ENCODE results near the gene CYTL1.
"Not testable (repeated sequence)": the region's sequence is repeated elsewhere in the genome, so short reads cannot be mapped to it uniquely, and the experiment has no call there.

Gene CYTL1

GRCh38 chr4:4996935-4997334 is 22.3 kb downstream of the CYTL1 start:
- DNase-seq (ENCODE audit: low read depth), result not testable (repeated sequence)

DNA sequence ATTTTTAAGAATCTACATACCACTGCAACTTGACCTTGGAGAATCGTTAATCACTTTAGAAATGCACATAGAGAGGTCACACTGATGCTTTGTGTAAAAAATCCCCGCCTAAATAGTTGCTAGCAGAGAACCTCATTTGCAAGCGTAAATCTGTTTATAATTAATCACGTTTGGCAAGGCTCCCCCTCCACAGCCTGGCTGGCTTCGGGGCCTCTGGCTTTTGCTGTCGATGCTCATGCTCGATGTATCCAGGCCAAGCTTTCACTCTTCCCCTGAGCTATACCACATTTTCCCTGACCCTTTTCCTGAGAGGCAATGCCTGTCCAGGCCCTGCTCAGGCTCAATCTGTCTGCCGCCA is 23.4 kb downstream of the CYTL1 start:
- no peak for DNase-seq (ENCODE audit: low read depth)

DNA sequence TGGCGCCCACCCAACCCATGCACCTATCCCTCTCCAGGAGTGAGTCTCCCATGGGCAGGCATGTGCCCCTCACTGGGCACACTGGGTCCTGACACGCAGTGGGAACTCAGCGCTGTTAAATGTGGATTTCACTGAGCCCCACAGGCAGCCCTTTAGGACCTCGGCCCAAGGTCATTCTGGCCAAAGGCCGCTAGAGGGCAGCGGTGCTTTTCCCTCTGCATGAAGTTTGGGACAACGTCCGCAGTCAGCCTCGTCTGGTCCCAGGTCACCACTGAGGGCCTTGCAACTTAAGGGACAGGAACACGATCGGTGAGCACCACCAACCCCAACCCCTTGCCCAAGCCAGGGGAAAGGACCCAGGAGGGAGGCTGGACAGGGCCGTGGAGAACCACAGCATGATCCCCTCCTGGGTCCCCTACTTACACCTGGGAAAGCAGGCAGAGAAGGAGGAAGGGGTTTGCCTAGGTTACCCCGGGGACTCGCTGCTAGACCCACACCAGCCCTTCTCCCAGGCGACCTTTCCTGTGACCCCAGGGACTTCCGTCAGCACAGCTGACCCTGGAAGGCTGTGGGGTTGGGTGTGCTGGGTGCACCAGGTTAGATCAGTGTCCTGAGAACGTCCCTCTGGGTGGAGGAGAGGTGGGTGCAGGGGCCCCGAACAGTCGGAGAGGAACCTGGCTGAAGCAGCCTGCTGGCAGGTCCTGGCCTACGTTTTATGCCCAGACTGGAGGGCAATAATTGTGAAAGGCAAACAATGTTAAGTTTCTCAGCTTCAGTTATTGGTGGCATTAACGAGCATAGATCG is 24.0 kb downstream of the CYTL1 start:
- DNase-seq (ENCODE audit: low read depth), result peak; percentile 24

GRCh38 chr4:4994312-4995097 is 24.8 kb downstream of the CYTL1 start:
- no peak for DNase-seq (ENCODE audit: low read depth)

DNA sequence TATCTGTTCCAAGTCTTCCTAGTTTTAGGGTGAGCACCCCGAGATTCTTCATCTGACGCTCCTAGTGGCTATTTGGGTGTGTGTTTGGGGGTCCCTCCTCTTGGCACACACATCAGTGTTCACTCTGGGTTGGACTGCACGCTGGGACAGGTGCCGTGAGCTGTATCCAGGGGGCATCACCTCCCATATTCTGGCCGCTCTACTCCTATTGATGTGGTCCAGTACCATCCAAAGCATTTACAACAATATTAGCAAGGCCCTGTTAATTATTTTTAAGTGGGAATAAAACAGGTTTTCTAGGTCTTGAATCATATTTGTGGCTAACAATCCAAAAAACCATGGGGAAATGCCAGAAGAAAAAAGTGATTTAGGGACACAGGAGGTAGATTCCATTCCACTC is 26.4 kb downstream of the CYTL1 start:
- no peak for DNase-seq (ENCODE audit: low read depth)

DNA sequence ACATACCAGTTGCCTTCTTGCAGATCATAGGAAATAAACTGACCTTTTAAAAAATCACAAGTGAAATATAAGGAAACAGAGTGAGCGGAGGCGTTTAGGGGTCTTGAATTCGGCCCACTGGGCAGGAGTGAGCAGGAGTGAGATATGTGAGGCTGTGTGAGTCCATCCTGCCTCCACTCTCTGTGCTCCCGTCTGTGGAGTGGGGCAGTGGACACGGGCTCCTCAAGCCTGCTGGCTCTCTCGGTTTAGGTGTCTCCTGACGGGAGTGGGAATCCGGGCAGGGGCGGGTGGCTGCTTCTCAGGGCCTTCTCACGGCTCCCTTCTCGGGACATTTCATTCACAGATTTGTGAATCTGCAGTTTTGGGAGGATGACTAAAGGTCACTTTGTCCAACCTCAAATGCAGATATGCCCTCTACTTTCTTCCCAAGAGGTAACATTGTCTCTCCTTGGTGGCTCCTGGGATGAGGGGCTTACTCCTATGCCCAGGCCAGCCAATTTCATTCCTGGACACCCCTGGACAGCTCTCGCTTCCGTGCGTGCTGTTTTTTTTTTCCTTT is 27.6 kb downstream of the CYTL1 start:
- no peak for DNase-seq (ENCODE audit: low read depth)

DNA sequence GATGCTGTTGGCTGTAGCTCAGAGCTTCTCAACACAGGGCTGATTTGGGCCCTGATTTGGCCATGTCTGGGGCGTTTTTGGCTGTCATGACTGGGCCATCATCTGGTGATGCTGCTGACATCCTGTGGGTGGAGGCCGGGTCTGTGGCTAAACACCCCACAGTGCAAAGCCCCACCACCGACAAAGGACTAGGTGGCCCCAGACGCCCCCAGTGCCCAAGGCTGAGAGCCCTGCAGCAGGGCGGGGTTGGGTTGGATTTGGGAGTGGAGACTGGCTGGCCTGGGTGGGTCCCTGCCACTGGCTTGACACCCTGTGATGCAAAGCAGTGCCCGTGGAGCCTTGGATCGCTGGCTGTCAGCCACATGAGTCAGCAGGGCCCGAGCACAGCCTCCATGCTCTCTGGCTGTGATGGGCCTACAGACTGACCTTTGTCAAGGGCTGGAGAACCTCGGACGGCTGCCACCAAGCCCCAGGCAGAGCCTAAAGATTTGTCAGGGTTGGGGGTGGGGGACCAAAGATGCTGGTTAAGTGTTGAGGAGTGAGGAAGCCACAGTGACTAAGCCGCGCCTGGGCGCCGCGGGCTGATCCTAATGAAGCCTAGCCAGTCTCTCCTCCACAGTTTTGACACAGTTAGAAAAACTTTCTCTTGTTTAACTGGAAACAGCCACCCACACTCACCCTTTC is 28.3 kb downstream of the CYTL1 start:
- no peak for DNase-seq (ENCODE audit: low read depth)

- DNase-seq (ENCODE audit: low read depth), result no peak
These were observed 28.9 kb downstream of the CYTL1 start for GRCh38 chr4:4990329-4990728.

GRCh38 chr4:4989083-4989622 is 30.1 kb downstream of the CYTL1 start:
- DNase-seq (ENCODE audit: low read depth), result no peak

- no peak for DNase-seq (ENCODE audit: low read depth)
These were observed 31.6 kb downstream of the CYTL1 start for GRCh38 chr4:4987656-4988055.

- no peak for DNase-seq (ENCODE audit: low read depth)
These were observed 32.4 kb downstream of the CYTL1 start for GRCh38 chr4:4986841-4987240.

DNA sequence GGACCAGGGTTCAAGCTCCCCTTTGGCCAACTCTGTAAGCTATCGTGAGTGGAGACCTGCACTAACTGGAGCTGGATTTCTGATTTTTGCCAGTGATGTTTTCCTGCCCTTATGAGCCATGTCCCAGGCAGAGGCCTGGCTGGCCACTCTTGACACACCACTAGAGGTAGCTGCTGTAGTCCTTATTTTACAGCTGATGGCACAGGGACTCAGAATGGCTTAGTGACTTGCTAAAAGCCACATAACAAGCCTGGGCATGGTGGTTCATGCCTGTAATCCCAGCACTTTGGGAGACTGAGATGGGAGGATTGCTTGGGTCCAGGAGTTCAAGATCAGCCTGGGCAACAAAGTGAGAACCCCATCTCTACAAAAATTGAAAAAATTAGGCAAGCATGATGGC is 33.4 kb downstream of the CYTL1 start:
- no peak for DNase-seq (ENCODE audit: low read depth)

DNA sequence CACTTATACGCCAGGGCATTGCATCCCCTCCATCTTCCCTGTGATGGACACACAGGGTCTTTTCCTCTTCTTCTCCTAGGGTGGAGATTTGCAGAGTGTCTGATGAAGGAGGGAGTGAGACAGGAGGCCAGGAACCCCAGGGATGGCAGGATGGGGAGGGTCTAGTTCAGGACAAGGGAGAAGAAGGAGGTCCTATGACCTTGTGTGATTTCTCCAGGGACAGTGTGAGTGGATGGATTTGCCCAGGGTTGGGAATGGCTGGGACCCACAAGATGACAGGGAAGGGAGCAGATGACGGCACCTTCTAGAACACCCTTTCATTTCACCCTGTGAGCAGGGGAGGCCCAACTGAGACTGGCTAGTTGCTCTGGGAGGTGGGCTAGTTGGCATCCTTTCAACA is 34.2 kb downstream of the CYTL1 start:
- no peak for DNase-seq (ENCODE audit: low read depth)

DNA sequence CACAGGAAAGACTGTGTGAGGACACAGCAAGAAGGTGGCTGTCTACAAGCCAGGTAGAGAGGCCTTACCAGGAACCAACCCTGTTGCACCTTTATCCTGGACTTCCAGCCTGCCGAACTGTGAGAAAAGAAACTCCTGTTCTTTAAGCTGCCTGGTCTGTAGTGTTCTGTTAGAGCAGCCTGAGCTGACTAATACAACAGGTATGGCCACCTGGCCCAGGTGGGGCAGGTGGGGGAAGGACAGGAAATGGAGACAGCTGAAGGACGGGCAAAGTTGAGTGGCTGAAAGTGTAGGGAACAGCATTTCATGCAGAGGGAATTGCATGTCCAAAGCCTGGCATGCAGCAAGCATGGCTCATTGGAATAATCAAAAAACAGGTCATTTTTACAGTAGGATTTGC is 35.1 kb downstream of the CYTL1 start:
- DNase-seq (ENCODE audit: low read depth), result no peak

DNA sequence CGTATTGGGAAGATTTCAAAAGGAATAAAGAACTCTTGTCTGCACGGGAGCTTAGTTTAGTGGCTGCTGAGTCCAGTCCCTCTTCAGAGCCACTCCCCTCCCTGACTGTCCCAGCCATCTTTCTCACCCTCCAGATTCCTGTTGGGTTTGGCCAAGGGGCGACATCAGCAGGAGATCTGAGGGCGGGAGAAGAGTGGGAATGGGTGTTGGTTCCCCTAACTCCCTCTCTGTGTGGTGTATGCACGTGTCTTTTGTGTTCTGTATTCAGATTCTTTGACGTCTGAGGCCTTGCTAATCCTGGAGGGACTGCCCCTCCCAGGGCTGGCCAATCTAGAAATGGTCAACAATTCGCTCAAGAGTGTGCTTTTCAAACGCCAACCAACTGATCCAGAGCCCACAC is 37.4 kb downstream of the CYTL1 start:
- DNase-seq (ENCODE audit: low read depth), result no peak

- DNase-seq (ENCODE audit: low read depth), result no peak
These were observed 37.8 kb downstream of the CYTL1 start for GRCh38 chr4:4981427-4981826.

DNA sequence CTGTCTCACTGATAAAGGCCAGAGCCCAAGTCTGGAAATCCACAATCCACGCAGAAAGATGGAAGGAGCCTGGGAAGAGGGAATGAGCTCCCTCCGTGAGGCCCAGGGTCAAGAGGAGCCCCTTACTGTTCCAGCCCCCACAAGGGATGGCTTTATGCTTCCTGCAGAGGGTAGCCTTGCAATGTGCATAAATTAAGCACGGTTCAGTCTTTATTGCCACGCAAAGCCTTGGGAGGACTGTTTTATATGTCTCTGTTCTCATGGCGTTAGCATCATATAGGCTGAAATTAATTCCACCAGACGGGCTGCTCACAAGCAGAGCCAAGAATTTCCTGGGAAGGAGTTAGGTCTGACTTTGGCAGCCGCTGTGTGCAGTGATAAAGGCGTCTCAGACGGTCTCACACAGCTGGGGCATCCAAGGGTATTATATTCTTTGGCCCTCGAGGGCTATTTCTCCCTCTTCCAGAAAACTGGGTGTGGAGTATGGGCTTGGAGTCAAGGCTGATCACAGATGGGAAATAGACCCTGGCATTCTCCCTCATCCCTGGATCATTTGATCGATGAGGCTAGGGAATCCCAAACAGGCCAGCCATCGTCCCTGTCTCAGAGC is 38.5 kb downstream of the CYTL1 start:
- no peak for DNase-seq (ENCODE audit: low read depth)

DNA sequence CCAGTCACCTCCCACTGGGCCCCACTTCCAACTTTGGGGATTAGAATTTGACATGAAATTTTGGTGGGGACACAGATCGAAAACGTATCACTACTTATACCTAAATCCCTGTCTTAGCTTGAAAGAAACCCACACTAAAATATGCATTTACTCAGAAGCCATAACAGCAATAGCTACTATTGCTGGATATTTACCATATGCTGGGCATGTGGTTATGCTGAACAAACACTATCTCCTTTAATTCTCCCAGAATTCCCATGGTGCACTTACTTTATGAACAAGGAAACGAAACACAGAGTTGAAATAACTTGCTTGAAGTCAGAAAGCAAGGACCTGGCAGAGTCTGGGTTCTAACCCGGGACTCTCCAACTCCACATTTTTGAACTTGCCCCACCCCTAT is 39.3 kb downstream of the CYTL1 start:
- DNase-seq (ENCODE audit: low read depth), result no peak

GRCh38 chr4:4974727-4975126 is 44.5 kb downstream of the CYTL1 start:
- DNase-seq (ENCODE audit: low read depth), result no peak

DNA sequence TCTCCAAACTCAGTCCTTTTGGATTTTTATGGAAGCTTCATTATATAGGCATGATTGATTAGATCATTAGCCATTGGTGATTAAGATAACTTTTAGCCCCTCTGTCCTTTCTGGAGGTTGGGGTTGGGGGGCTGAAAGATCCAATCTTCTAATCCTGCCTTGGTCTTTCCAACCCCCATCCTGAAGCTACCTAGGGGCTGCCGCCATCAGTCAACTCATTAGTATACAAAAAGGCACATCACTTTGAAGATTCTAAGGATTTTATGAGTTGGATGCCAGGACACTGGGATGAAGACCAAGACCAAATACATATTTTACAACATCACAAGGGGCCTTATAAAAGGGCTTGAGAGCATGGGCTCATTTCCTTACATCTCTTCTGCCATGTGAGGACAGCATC is 47.5 kb downstream of the CYTL1 start:
- DNase-seq (ENCODE audit: low read depth), result no peak

GRCh38 chr4:4969298-4969697 is 50.0 kb downstream of the CYTL1 start:
- no peak for DNase-seq (ENCODE audit: low read depth)

GRCh38 chr4:4968161-4968725 is 51.0 kb downstream of the CYTL1 start:
- no peak for DNase-seq (ENCODE audit: low read depth)

All from activated T-cell treated with anti-CD3 and anti-CD28 coated beads for 1 hour (primary cell).